K562 (cell line): Measurements from ENCODE around the gene IFI27L1. TPM values are rescaled to one million over a fixed set of nuclear protein-coding genes. Genes with fewer than 3 reads are reported as not detected.

Experiments used
- ARHGAP35 ChIP-seq: fragments of 450-650 bp; IDR thresholded peaks from 2 replicates; pipeline ENCODE4 v1.6.1; 2018; ENCODE audit not compliant: partially characterized antibody
- BCL6 ChIP-seq: fragments of 250-450 bp; sonication (Bioruptor Pico); IDR thresholded peaks from 2 replicates; pipeline ENCODE4 v1.4.0; 2020
- BRCA1 ChIP-seq, 2 experiments: fragments of 450-650 bp in 1 of 2; sonication (generic) in 1 of 2; formaldehyde crosslinking in 1 of 2; IDR thresholded peaks; 2 replicates each; pipeline versions ENCODE4 v1.5.0 to v1.6.1; 2017 to 2020; ENCODE audit warnings: mild to moderate bottlenecking in 1 of 2, missing genetic modification reagents in 1 of 2
- HMG20A ChIP-seq: fragments of 450-650 bp; formaldehyde crosslinking; conservative IDR thresholded peaks from 2 replicates; pipeline ENCODE4 v1.4.0; 2020; ENCODE audit warnings: mild to moderate bottlenecking, mixed read lengths
- HNRNPH1 ChIP-seq: fragments of 200-400 bp; formaldehyde crosslinking; optimal IDR thresholded peaks from 2 replicates; pipeline ENCODE3; 2017; ENCODE audit warnings: low read depth, mild to moderate bottlenecking, low read length, moderate library complexity
- IRF2 ChIP-seq: sonication (generic); formaldehyde crosslinking; IDR thresholded peaks from 2 replicates; pipeline ENCODE4 v1.8.1; 2022; ENCODE audit warnings: mild to moderate bottlenecking, missing genetic modification reagents
- KHSRP ChIP-seq: fragments of 450-650 bp; IDR thresholded peaks from 2 replicates; pipeline ENCODE4 v1.6.1; 2017
- L3MBTL2 ChIP-seq: fragments of 450-650 bp; IDR thresholded peaks from 2 replicates; pipeline ENCODE4 v1.6.1; 2016; ENCODE audit warnings: mild to moderate bottlenecking, moderate library complexity
- RBM14 ChIP-seq: fragments of 200-400 bp; formaldehyde crosslinking; IDR thresholded peaks from 2 replicates; pipeline ENCODE4 v1.6.1; 2018; ENCODE audit warnings: low read depth, mild to moderate bottlenecking, low read length, moderate library complexity, borderline replicate concordance; ENCODE audit not compliant: insufficient read depth
- RCOR1 ChIP-seq, 2 experiments: IDR thresholded peaks; 2 replicates each; pipeline ENCODE4 v1.6.1; 2012; ENCODE audit warnings: low read depth in 2 of 2, low read length in 2 of 2, borderline replicate concordance in 1 of 2, improper control_type of control experiment in 1 of 2
- SP2 ChIP-seq: IDR thresholded peaks from 2 replicates; pipeline ENCODE4 v1.6.1; 2011; ENCODE audit warnings: mild to moderate bottlenecking, low read depth, low read length, moderate library complexity; ENCODE audit not compliant: poor library complexity, severe bottlenecking; ENCODE audit errors: extremely low read depth
- ZNF347 ChIP-seq: fragments of 450-650 bp; formaldehyde crosslinking; IDR thresholded peaks from 2 replicates; pipeline ENCODE4 v1.4.0; 2020; ENCODE audit warnings: low read depth, mild to moderate bottlenecking, moderate library complexity
- polyA plus RNA-seq, 8 experiments: library from polyadenylated mRNA; depleted of rRNA in 4 of 8; stranded (reverse) in 5 of 8; unstranded in 3 of 8; fragments of >200 nt; fragmentation: Nextera tagmentation in 2 of 8; fragmentation: Illumina TruSeq in 1 of 8; extraction: Ambion mirVana in 2 of 8; extraction: Trizol in 1 of 8; gene quantifications; 2 replicates each; pipeline versions ENCODE4 v1.2.1 to v1.2.3, GENCODE V29; 2011 to 2014; ENCODE audit warnings: inconsistent platforms in 1 of 8, missing spikeins in 1 of 8
- total RNA-seq, 7 experiments: library from RNA; depleted of rRNA in 6 of 7; stranded (reverse); fragments of >200 nt in 6 of 7; fragmentation: Illumina TruSeq in 2 of 7; extraction: Trizol in 2 of 7; gene quantifications; 2 replicates each; pipeline versions ENCODE4 v1.2.1 to v1.2.3, GENCODE V29; 2011 to 2021; ENCODE audit warnings: low replicate concordance in 1 of 7
- TF ChIP-seq, protein P1 (sequence below): fragments of 250-450 bp; sonication (Bioruptor Pico); IDR thresholded peaks from 2 replicates; pipeline ENCODE4 v1.5.0; 2022; ENCODE audit warnings: mild to moderate bottlenecking
- TF ChIP-seq, protein P2 (sequence below): sonication (generic); formaldehyde crosslinking; IDR thresholded peaks from 2 replicates; pipeline ENCODE4 v1.8.0; 2022; ENCODE audit warnings: mild to moderate bottlenecking, low read depth, missing genetic modification reagents
- TF ChIP-seq, protein P3 (sequence below): sonication (generic); formaldehyde crosslinking; IDR thresholded peaks from 2 replicates; pipeline ENCODE4 v1.9.0; 2022; ENCODE audit warnings: mild to moderate bottlenecking, missing genetic modification reagents
- TF ChIP-seq, protein P4 (sequence below): fragments of 450-650 bp; IDR thresholded peaks from 2 replicates; pipeline ENCODE4 v1.6.1; 2017; ENCODE audit warnings: antibody characterized with exemption
- TF ChIP-seq, protein P5 (sequence below): fragments of 250-450 bp; sonication (Bioruptor Pico); IDR thresholded peaks from 2 replicates; pipeline ENCODE4 v1.8.0; 2022; ENCODE audit warnings: moderate library complexity, mild to moderate bottlenecking, inconsistent platforms
- TF ChIP-seq, protein P6 (sequence below): fragments of 450-650 bp; IDR thresholded peaks from one replicate; pipeline ENCODE4 v1.6.1; 2018; ENCODE audit warnings: mild to moderate bottlenecking, moderate library complexity; ENCODE audit not compliant: partially characterized antibody

The IFI27L1 gene
- total and polyA plus RNA-seq, 9 of the 15 experiments (the other 6 are each of a cell fraction or from before 2014, with no cell fraction given) = 14.5 to 28.0 (median 23.8) TPM

DNA sequence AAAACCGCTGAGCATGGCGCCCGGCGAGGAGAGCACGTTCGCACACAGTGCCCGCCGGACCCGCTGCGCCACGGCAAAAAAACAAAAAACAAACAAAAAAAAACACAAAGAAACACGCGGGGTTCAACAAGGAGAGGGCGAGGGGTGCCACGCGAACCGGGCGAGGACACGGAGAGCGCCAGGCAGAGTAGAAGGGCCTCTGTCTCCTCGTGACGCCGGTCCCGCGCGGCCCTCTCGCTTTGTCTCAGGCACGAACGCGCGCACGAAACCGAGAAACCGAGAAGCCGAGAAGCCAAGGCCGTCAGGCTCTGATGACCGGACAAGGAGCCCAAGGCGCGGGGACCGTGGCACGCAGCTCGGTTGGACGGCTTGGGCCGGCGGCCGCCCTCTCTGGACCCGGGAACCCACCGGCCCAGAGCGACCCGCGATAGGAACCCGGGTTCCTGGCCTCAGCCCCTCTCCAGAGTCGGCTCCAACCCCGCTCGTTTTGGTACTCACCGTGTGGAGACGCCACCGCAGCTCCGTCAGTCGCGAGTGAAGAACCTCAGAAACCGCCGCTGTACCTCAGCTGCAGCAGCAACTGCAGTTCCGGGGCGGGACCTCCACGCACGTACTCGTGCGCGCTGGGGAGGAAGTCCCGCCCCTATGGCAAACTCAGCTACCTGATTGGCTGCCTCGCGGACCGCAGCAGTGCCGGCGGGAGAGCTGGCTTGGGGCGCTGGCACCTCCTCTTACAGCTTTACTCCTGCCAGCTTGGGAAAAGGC, at the start of gene IFI27L1, which contains the start of gene DDX24 (continued):
- TF ChIP-seq RBM14 (0 out of 2 replicates have a peak, but pooled peaks have one; percentile 51), BRCA1 (IDR thresholded peaks at IDR 0.05) (no peak), BRCA1 (CRISPR knock-in tag; IDR thresholded peaks at IDR 0.05) (no peak), SP2 (peak; percentile 47), ARHGAP35 (no peak), ZNF347 (CRISPR knock-in tag) (no peak), HNRNPH1 (no peak), KHSRP (no peak), BCL6 (CRISPR knock-in tag) (no peak), IRF2 (CRISPR knock-in tag) (no peak), RCOR1 (IDR thresholded peaks at IDR 0.05; ENCODE audit: borderline replicate concordance in 1 of 2, low read depth in 2 of 2, low read length in 2 of 2) (no peak), HMG20A (CRISPR knock-in tag) (no peak), L3MBTL2 (0 out of 2 replicates have a peak, but pooled peaks have one; percentile 14)
- TF ChIP-seq, protein P1, sequence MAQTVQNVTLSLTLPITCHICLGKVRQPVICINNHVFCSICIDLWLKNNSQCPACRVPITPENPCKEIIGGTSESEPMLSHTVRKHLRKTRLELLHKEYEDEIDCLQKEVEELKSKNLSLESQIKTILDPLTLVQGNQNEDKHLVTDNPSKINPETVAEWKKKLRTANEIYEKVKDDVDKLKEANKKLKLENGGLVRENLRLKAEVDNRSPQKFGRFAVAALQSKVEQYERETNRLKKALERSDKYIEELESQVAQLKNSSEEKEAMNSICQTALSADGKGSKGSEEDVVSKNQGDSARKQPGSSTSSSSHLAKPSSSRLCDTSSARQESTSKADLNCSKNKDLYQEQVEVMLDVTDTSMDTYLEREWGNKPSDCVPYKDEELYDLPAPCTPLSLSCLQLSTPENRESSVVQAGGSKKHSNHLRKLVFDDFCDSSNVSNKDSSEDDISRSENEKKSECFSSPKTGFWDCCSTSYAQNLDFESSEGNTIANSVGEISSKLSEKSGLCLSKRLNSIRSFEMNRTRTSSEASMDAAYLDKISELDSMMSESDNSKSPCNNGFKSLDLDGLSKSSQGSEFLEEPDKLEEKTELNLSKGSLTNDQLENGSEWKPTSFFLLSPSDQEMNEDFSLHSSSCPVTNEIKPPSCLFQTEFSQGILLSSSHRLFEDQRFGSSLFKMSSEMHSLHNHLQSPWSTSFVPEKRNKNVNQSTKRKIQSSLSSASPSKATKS (CRISPR knock-in tag) = no peak
- TF ChIP-seq, protein P2, sequence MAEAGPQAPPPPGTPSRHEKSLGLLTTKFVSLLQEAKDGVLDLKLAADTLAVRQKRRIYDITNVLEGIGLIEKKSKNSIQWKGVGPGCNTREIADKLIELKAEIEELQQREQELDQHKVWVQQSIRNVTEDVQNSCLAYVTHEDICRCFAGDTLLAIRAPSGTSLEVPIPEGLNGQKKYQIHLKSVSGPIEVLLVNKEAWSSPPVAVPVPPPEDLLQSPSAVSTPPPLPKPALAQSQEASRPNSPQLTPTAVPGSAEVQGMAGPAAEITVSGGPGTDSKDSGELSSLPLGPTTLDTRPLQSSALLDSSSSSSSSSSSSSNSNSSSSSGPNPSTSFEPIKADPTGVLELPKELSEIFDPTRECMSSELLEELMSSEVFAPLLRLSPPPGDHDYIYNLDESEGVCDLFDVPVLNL (CRISPR knock-in tag) = peak; percentile 65; the same call in 1 of the 2 replicates
- TF ChIP-seq, protein P3, sequence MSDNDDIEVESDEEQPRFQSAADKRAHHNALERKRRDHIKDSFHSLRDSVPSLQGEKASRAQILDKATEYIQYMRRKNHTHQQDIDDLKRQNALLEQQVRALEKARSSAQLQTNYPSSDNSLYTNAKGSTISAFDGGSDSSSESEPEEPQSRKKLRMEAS (CRISPR knock-in tag) = peak; percentile 13; the same call in 1 of the 2 replicates
- TF ChIP-seq, protein P4, sequence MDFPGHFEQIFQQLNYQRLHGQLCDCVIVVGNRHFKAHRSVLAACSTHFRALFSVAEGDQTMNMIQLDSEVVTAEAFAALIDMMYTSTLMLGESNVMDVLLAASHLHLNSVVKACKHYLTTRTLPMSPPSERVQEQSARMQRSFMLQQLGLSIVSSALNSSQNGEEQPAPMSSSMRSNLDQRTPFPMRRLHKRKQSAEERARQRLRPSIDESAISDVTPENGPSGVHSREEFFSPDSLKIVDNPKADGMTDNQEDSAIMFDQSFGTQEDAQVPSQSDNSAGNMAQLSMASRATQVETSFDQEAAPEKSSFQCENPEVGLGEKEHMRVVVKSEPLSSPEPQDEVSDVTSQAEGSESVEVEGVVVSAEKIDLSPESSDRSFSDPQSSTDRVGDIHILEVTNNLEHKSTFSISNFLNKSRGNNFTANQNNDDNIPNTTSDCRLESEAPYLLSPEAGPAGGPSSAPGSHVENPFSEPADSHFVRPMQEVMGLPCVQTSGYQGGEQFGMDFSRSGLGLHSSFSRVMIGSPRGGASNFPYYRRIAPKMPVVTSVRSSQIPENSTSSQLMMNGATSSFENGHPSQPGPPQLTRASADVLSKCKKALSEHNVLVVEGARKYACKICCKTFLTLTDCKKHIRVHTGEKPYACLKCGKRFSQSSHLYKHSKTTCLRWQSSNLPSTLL = no peak
- TF ChIP-seq, protein P5, sequence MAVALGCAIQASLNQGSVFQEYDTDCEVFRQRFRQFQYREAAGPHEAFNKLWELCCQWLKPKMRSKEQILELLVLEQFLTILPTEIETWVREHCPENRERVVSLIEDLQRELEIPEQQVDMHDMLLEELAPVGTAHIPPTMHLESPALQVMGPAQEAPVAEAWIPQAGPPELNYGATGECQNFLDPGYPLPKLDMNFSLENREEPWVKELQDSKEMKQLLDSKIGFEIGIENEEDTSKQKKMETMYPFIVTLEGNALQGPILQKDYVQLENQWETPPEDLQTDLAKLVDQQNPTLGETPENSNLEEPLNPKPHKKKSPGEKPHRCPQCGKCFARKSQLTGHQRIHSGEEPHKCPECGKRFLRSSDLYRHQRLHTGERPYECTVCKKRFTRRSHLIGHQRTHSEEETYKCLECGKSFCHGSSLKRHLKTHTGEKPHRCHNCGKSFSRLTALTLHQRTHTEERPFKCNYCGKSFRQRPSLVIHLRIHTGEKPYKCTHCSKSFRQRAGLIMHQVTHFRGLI = no peak
- TF ChIP-seq, protein P6, sequence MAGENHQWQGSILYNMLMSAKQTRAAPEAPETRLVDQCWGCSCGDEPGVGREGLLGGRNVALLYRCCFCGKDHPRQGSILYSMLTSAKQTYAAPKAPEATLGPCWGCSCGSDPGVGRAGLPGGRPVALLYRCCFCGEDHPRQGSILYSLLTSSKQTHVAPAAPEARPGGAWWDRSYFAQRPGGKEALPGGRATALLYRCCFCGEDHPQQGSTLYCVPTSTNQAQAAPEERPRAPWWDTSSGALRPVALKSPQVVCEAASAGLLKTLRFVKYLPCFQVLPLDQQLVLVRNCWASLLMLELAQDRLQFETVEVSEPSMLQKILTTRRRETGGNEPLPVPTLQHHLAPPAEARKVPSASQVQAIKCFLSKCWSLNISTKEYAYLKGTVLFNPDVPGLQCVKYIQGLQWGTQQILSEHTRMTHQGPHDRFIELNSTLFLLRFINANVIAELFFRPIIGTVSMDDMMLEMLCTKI = no peak
